GM18498 (cell line): ENCODE results near the gene TOMM7.
A peak's percentile ranks its signal among the peaks of the same experiment; 100 is the strongest.
"Not testable (repeated sequence)": the region's sequence is repeated elsewhere in the genome, so short reads cannot be mapped to it uniquely, and the experiment has no call there.

ENCODE experiments used
- ATAC-seq: cut with Tn5 transposase; IDR thresholded peaks from one replicate; pipeline ENCODE4 v1.9.1; 2021; ENCODE audit warnings: mild to moderate bottlenecking, moderate library complexity; ENCODE audit not compliant: unreplicated experiment

The TOMM7 gene

DNA sequence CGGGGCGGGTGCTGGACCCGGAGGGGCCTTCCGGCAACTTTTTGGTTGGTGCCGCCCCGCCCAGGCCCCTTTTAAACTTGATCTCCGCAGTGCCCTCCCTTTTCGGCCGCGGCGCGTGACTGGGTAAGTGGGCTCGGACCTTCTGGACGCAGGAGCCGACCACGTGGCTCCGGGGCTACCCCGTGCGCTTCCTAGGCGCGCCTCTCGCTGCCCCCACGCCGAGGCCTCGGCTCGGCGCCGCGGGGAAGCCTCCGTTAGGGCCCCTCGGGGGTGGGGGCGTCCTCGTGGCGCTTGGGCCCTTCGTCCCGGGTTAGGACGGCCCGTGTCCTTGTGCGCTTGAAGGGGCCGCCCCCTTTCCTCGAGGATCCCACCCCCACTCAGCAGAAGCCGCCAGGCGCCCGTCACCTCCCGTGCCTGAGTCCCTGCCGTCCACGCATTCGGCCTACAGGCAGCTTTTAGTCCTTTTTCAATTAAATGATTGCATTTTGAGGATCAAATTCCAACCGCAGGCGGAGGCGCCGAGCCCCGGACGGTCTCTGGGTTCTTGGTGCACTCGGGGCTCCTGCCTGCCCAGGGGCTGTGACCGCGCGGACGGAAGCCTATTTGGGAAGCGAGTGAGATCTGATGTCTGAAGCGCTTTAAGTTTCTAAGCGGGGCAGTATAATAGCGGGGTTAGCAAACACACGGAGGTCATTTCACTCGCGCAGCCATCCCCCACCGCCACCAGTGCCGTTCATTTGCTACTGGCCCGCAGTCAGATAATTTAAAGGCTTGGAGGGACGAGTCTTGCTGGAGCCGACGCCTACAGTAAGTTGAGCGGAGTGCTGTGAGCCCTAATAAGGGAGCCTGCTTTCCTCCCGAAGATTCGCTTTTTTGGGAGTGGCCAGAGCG lies 31.8 kb upstream of the TOMM7 start:
- peak; percentile 84 for ATAC-seq

DNA sequence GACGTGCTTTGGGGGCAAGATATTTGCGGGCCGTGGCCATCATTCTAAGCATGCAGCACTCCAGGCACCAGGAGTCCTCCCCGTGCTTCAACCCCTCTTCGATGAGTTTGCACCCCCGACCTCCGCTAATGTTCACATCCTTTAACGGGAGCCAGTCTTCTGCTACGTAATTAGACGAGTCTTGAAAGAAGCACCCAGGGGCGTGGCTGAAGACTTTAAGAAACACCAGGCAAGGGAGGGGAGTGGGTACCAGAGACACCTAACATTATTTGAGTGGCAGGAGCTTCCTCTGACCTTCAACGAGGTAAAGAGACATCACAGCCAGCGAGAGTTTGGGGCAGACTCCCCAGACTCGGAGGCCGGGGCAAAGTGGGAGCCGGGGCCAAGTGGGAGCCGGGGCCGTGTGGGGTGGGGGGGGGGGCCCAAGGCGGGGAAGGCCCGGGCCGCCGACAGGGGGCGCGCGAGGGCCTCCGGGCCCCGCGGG lies 31.1 kb upstream of the TOMM7 start:
- peak; percentile 30 for ATAC-seq

DNA sequence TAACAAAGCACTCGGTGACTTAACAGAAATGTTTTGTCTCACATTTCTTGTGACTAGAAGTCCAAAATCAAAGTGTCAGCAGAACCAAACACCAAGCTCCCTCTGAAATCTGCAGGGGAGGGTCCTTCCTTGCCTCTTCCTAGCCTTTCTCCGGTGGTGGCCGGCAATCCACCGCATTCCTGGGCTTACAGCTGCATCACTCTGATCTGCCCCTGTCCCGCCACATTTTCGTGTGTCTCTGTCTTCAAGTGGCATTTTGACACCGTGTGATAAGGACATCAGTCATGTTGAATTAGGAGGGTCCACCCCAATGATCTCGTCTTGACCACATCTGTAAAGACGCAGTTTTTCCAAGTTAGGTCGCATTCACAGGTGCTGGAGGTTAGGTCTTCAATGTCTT lies 30.5 kb upstream of the TOMM7 start:
- no peak for ATAC-seq

DNA sequence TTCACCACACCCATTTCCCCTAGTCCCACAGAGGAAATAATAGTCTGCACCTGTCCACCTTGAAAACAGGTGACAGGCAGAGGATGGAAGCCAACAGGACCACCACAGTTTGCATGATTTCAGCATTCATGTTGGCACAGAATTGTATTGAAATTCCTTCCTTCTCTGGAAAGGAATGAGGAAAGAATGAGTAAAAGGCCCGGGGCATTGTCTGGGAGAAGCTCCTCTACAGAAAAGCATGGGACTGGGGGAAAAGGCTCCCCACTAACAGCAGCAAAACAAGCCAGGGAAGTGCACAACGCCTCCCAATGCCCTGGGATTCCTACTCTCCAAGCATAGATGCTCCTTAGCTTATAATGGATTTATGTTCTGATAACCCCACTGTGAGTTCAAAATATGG lies 28.5 kb upstream of the TOMM7 start:
- no peak for ATAC-seq

DNA sequence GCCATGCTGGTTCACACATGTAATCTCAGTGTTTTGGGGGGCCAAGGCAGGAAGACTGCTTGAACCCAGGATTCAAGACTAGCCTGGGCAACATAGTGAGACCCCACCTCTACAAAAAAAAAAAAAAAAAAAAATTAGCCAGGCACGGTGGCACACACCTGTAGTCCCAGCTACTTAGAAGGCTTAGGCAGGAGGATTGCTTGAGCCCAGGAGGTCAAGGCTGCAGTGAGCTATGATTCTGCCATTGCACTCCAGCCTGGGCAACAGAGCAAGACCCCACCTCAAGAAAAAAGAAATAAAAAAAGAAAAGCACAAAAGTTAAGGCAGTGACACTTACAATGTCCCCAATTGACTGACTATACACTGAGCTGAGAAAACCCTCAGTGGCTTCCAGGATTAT lies 27.7 kb upstream of the TOMM7 start:
- not testable (repeated sequence) for ATAC-seq

DNA sequence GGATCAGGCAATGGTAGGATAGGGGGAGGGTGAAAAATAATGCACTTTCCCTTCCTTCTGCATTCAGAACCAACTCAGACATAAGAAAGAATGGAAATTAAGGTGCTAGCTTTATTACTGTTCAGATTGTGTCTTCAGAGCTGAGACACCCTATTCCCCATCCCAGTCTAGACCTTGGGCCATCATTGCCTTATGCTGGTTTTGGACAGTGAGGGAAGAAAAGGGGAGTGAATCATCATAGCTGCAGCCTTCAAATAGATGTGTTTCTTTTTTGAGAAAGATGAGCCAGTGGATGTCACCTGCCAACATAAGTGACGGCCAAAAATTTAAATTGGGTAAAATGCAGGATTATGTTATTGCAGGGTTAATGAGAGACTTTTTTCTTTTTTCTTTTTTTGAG lies 27.0 kb upstream of the TOMM7 start:
- ATAC-seq = no peak

DNA sequence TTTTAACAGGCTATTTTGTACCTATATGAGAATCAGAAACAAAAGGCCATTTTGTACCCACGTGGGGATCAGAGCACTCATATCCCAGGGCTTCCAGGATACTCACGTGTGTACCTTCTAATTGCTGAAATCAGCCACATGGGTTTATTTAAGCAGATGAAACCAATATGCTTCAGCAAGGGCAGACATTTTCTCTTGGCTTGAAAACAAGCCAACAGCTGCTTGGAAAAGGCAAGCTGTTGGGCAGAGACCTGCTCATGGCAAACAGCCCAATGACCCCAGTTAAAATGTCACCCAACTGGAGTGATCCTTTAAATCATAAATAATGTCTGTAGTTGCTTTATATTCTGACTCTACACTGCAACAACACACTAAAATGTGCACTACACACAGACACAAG lies 26.5 kb upstream of the TOMM7 start:
- ATAC-seq = no peak

DNA sequence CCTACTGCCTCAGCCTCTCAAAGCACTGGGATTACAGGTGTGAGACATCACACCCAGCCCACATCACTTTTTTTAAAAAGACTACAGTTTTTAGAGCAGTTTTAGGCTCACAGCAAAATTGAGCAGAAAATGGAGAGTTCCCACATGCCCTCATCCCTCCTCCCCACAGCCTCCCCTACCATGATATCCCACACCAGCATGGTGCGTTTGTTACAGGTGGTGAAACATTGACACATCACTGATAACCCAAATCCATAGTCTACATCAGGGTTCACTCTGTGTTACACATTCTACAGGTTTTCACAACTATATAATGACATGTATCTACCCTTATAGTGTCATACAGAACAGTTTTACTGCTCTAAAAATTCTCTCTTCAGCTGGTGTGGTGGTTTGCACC lies 24.3 kb upstream of the TOMM7 start:
- no peak for ATAC-seq

DNA sequence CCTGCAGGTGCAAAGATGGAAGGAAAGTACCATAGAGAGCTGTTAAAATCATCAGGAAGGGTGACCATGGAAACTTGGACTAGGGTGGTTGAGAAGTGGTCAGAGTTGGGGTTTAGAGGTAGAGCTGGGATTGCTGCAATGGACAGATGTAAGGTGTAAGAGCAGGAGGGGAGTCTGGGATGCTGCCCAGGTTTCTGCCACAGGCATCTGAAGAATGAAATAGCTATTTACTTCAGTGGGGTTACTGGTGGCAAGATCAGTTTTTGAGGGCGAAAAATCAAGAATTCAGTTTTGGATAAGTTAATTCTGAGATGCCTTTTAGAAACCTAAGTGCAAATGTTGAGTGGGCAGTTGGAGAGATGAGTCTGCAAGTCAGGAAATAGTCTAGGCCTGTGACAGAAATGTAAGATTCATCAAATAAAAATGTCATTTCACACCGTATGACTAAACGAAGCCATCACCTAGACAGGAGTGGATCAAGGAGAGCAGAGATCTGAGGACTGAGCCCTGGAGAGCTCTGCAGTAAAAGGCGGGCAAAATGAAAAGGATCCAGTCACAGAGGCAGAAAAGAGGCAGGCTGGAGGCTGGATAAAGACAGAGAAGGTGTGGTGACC lies 22.7 kb upstream of the TOMM7 start:
- no peak for ATAC-seq

DNA sequence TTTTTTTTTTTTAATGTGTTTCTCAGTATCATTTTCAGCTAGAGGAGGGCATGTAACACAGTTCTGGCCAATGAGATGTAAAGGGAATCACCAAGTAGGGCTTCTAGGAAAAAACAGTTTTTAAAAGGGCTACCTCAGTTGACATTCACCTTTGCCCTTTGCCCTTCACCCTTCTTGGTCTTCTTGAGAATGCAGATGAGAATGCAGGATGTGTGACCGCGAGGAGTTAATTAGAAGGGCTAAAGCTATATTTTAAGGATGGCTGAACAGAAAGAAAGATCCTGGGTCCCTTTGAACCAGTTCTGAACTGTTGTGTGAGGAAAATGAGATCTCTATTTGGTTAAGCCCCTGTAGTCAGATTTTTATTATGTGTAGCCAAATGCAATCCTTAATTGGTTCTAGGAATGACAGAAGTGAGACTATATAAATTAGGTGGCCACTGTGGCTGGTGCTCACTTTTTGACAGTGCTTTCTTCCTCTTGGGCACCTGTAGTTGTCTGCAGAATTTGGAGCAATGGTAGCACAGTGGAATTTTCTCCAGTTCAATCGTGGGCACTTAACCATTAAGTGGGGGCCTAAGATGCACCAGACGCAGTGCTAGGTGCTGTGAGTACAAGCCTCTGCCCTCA lies 21.1 kb upstream of the TOMM7 start:
- ATAC-seq = no peak

DNA sequence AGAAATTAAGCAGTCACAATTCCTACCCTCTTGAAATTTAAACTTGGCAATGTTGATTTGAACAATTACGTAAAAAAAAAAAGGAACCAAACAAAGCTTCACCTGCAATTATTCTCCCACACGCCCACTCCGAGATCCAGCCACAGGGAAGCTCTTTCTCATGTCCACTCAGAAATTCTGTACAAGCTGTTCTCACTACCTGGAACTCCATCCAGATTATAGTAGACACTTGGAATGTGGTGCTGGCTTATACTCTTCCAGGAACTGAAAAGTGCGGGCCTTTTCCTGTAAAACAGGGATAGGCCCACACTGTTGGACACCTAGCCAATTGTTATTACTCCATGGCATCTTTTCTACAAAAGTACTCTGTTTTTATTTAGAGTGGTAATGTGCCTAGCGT lies 20.3 kb upstream of the TOMM7 start:
- no peak for ATAC-seq

DNA sequence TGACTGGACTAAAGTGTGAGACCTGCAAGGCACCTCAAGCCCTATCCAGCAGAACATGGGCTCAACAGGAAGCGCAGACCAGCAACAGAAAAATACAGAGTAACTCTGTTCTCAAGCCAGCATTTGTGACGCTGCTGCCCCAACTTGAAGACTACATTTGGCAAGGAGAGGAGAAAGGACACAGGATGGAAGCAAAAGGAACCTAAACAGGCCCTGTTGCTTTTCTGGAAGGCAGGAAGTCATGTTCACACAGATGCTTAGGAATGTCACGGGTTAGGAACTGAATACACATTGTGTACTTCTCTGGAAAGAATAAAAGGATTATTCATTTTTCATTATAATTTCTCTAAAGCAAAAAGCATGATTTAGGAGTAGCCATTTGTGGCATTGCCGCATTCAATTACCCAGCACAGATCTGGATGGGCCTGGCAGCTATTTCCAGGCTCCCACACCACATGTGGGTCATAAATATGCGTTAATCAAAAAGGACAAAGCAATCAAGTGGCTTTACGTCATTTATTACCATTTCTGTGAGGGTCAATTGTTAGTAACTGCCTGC lies 19.8 kb upstream of the TOMM7 start:
- ATAC-seq = no peak

DNA sequence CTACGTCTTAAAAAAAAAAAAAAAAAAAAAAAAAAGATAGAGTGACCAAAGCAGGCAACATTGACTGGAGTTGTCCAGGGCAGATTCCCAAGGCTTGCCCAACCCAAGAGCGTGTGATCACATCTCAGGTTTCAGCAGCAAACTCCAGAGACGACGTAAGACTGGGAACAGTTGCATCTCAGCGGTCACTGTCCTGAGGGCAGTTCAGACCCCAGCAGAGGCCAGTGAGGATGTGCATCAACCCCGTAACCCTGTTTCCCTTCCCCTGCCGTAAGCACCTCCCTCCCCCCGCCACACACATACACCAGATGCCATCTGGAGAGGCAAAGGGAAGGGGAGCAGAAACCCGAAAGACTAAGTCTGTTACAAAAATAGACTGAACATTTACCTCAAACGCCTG lies 19.3 kb upstream of the TOMM7 start:
- no peak for ATAC-seq

DNA sequence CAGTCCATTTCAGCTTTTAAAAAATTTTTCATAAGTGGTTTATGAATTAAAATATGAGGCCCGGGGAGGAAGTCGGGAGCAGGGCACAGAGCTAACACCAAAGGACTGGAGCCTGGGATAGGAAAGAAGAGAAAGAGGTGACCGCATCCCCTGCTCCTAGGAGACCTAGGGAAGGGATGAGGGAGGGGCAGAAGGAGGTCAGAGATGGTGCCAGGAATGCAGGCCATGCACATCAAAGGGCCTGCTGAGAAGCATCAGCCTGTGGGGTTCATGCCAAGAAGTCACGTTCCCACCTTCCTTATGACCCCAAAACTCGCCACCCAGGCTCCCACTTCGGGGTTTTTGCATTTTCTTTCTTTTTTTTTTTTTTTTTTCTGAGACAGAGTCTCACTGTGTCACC lies 14.7 kb upstream of the TOMM7 start:
- no peak for ATAC-seq

DNA sequence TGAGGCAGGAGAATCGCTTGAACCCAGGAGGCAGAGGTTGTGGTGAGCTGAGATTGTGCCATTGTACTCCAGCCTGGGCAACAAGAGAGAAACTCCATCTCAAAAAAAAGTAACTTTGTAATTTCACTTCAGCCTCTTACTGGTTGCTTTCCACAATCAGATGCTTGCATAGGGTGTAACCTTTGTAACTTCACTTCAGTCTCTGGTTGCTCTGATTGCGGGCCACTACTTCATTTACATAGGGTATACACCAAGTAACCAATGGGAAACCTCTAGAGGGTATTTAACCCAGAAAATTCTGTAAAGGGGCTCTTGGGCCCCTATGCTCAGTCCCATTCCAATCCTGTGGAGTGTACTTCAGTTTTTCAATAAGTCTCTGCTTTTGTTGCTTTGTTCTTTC lies 13.9 kb upstream of the TOMM7 start:
- ATAC-seq = not testable (repeated sequence)

DNA sequence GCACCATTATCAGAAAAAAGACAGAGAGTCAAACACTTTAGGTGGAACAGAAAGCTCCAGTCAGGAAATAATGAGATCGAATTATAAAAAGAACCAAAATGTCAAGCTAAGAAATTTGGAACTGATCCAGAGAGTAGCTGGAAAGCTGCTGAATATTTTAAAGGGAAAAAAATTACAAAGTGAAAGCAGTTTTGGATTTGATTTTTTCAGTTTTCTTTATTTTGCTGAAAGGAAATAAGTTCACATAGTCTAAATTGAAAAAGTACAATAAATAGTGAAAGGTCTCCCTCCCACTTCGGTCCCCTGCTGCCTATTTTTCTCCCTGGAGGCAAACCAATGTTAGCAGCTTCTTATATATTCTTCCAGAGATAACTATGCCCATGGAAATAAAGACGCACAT lies 11.3 kb upstream of the TOMM7 start:
- no peak for ATAC-seq

DNA sequence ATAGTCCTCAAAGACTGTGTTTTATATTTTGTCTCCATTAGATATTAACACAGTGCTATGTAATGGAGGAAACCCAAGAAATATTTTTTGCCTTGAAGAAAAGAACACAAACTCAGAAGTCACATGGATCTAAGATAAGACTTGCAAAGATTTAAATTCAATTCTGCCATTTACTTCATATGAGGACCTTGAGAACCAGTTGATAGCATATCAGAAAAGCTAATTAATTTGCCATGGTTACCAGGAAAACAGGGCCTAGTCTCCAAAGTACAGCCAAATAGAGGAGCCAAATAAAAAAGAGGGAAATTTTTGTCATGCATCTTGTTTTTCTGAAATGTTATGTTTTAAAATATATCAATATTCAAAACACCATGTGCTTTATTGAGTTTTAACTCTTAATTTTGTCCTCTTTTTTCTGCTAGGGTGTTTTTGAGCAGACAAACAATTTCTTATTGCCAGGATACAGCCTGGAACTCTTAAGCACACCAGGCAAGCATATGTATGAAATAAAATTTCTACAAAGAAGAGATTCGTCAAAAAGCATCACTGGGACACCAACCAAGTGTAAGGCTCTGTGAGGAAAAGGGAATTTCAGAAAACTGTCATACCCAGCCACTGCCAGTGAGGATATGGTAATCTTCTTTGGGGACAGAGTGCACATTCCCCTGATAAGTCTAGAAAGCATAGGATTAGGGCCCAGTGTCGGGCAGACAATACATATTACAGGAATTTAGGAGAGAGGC lies 10.6 kb upstream of the TOMM7 start:
- ATAC-seq = no peak

DNA sequence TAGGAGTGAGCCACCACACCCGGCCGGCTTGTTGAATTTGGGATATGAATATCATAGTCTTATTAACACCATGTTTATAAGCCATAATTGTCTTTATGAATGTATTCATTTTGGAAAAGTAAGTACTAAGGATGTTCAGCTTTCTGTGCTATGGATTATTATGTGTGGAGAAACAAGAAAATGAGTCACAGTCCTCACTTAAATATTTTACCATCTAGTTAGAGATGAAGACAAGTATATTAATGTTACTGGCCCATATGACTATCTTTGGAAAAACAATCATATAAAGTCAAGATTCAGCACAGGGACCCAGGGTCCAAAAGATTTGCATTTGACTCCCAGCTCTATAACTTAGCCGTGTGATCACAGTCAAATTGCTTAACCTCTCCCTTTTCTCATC lies 9.8 kb upstream of the TOMM7 start:
- ATAC-seq = no peak

DNA sequence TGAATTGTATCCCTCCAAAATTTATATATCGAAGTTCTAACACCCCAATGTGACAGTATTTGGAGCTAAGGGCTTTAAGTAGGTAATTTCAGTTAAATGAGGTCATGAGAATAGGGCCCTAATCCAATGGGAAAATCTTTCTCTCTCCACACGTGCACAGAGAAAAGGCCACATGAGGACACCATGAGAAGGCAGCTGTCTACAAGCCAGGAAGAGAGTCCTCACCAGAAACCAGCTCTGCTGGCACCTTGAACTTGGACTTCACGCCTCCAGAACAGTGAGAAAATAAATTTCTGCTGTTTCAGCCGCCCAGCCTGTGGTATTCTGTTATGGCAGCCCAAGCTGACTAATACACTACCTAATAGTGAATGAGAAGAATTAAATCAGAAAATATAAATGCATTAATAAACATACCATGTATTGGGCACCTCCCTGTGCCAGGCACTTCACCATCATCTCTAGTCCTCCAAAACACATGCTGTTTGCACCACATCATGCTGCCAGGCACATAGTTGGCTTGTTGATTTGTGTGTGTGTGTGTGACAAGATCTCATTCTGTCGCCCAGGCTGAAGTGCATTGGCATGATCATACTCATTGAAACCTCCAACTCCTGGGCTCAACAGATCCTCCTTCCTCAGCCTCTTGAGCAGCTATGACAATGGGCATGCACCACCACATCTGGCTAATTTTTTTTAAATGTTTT lies 9.1 kb upstream of the TOMM7 start:
- no peak for ATAC-seq

DNA sequence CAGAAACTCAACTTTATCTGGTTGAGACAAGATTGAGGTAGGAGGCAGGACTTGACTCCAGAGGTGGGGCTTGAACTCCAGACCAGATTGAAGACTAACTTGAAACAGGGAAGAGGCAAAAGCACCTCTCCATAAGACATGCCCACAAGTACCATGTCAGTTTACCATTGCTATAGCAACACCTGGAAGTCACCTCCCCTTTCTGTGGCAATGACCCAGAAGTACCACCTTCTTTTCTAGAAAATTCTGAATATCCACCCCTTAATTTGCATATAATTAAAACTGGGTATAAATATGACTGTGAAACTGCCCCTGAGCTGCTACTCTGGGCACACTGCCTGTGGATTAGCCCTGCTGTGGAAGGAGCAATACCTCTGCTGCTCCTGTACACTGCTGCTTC lies 4.9 kb upstream of the TOMM7 start:
- ATAC-seq = no peak
